OCI-LY7 (cell line): ENCODE results near the gene EXTL2.

Experiments used
- EZH2phosphoT487 ChIP-seq: fragments of 200-600 bp; sonication (generic); IDR thresholded peaks from 2 replicates; pipeline ENCODE4 v1.6.1; 2018; ENCODE audit warnings: low read depth, borderline replicate concordance, mild to moderate bottlenecking, mixed run types, antibody characterized with exemption, low read length, moderate library complexity, mixed read lengths
- TF ChIP-seq, protein P1 (sequence below): fragments of 200-600 bp; sonication (generic); conservative IDR thresholded peaks from 2 replicates; pipeline ENCODE4 v1.5.1; 2014; ENCODE audit warnings: mild to moderate bottlenecking, antibody characterized with exemption, low read length, moderate library complexity, mixed read lengths

DNA sequence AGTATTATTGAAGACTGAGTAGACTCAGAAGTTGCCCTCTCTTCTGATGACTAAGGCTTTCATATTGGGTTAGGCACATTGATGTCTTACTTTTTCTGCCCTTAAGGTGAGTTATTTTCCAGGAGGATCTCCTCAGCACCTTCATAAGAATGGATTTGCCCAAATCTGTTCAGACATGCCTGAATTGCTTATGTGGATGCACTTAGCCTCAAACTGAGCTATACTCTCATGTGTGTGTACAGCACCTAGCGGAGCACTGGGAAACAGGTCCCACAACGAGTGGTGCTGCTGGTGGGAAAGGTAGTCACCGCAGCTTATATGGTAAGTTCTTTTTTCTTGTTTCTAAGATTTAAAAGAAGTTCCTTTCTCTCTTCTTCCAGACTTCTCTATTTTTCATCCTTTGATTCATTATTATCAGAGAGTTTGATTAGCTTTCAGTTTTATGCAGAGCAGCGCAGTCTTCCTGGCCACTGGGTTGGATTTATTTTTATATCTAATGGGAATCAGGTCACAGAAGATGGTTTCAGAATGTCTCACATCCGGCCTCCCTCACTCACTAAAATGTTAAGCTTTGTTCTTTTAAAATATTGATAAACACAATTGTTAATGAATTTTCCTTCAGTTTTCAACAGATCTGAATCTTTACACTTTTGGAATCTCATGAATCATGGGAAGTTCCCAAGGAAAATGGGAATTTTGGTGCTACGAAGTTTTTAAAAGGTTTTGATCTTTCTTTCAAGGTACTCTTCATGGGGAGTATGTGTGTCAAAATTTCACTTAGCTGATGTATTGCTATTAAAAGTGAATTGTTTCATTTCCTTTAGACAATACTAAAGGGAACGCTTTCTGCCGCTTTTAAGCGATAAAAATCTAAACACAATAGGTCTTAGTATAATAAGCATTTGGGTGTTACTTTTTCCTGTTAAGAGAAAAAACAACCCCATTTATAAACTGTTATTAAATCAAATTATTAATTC lies 58.5 kb downstream of the EXTL2 start:
- TF ChIP-seq, protein P1, sequence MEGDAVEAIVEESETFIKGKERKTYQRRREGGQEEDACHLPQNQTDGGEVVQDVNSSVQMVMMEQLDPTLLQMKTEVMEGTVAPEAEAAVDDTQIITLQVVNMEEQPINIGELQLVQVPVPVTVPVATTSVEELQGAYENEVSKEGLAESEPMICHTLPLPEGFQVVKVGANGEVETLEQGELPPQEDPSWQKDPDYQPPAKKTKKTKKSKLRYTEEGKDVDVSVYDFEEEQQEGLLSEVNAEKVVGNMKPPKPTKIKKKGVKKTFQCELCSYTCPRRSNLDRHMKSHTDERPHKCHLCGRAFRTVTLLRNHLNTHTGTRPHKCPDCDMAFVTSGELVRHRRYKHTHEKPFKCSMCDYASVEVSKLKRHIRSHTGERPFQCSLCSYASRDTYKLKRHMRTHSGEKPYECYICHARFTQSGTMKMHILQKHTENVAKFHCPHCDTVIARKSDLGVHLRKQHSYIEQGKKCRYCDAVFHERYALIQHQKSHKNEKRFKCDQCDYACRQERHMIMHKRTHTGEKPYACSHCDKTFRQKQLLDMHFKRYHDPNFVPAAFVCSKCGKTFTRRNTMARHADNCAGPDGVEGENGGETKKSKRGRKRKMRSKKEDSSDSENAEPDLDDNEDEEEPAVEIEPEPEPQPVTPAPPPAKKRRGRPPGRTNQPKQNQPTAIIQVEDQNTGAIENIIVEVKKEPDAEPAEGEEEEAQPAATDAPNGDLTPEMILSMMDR: no peak
- TF ChIP-seq EZH2phosphoT487: no peak
